Mucosa of gallbladder (tissue), 1 donor: ENCODE measurements around the gene TXNRD2. TPM values are rescaled to one million over a fixed set of nuclear protein-coding genes. Genes with fewer than 3 reads are reported as not detected.
"Not testable (repeated sequence)": the region's sequence is repeated elsewhere in the genome, so short reads cannot be mapped to it uniquely, and the experiment has no call there.

ENCODE experiments used
- DNase-seq: peaks from one replicate; pipeline ENCODE4 v3.0.0-alpha.2; 2020; ENCODE audit warnings: low spot score
- total RNA-seq: library from RNA; stranded (reverse); gene quantifications from one replicate; pipeline ENCODE4 v1.2.1, GENCODE V29; 2021
- donor health status: DM: no; HTN: no; CAD: no.

TXNRD2 gene
- total RNA-seq, 1 donor from 2014 or later = 26.9 TPM

- DNase-seq = no peak
Measured at GRCh38 chr22:19846620-19847344, 94.8 kb downstream of the TXNRD2 start.

GRCh38 chr22:19845054-19845722 is 96.4 kb downstream of the TXNRD2 start:
- DNase-seq = no peak

DNA sequence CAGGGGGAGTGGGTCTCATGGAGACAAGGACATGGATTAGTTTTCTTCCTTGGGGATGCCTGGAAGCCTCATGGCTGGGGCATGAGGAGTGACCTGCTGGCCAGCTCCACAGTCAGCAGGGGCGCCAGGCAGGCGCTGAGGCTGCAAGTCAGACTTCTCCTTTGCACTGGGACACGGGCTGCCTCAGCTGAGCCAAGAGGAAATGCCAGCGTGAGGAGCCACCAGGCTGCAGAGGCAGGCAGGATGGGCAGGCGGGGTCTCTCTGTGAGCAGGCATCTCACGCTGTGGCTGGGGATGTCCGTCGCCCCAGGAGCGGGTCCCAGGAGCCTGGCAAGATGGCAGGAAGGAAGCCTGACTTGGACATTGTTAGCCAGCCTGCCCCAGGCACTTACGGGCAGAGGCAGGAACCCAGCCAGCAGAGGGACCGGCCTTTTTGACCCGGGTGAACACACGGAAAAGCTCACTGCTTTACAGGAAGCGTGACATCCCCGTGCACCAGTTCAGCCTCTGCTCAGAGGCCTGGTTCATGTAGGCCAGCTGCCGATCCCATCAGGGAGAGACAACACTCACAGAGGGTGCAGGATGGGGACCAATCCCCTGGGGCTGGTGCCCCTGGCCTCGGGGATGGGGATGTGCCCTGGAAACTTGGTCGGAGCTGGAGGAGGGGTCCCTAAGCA is 97.1 kb downstream of the TXNRD2 start:
- DNase-seq = peak; percentile 48

DNA sequence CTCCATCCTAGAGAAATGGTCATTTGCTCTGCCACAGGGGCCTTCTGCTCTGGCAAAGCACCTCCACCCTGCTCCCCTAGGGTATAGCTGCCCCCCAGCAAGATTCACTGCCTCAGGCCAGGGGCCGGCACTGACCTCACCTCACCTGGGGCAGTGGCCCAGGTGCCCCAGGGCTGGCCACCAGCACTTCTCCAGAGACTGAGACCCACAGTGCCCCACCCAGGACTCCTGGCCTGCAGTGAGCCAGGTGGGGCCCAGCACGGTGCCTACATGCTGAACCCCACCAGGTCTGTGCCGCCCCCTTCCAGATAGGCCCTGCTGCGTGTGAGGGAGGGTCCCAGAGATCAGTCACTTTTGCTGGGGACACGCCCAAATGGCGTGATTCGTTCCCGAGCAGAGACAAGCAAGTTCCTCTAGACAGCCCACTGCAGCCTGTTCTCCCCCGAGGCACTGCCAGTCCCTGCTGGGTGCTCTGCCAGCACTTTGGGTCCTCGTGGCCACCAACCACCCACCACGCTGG is 97.7 kb downstream of the TXNRD2 start:
- DNase-seq = no peak

DNA sequence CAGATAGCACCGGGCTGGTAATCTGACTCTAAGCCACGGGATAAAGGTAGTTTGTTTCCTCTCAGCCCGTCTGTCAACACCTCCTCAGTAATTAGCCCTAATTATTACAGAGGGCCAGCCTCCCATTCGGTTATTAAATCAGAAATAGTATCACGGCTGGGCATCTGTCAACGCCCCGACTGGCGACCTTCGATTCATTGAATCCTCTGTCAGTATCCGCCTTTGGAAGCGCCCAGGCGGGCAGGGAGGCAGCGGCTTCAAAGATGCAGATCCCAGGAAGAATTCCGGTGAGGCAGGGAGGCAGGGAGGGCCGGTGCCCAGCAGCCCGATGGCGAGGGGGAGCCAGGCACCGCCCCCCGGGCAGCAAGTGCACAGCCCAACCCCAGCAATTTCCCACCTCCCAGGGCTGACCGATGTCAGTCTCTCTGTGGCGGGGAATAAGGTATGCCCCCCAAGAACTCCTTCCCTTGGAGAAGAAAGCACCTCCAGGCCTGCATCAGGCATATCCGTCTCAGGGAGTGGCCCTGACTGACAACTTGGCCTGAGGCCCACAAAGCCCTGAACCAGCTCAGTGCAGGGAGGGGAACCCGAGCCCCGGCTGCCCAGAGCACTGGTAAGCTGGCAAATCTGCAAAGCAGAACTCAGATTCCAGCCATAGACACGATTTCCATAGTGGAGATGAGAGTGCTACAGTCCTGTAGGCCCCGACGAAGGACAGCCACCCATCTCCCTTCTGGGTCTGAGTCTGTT is 98.3 kb downstream of the TXNRD2 start:
- DNase-seq = no peak

DNA sequence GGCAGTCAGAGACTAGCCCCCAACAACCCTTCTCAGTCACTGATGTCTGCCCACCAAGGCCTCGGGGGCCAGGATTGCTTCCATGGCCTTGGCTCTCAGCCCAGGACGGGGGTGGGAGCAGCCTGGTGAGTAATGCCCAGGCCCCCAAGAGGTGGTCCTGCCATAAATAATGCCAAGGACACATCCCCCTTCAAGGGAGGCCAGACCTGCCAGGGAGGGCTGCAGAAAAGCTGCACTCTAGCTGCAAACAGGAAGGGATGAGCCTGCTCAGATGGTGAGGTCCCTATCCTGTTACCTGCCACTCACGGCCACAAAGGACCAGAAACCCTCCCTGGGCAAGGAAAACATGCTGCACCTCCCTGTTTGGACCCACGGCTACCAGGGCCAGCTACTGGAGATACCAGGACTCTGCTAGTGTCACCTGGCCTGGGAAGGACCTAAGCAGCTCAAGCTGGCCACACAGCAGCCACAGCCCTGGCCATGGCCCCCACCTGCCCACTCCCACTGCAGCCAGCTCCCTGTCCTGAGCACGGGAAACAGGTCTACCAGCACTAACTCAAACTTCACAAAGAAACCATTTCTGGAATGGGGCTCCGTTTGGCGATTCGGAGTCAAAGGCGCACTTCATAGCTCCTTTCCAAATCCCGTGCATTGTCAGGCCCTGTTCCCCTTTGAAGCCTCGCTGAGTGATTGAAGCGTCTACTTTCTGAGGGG is 99.1 kb downstream of the TXNRD2 start:
- DNase-seq = no peak

DNA sequence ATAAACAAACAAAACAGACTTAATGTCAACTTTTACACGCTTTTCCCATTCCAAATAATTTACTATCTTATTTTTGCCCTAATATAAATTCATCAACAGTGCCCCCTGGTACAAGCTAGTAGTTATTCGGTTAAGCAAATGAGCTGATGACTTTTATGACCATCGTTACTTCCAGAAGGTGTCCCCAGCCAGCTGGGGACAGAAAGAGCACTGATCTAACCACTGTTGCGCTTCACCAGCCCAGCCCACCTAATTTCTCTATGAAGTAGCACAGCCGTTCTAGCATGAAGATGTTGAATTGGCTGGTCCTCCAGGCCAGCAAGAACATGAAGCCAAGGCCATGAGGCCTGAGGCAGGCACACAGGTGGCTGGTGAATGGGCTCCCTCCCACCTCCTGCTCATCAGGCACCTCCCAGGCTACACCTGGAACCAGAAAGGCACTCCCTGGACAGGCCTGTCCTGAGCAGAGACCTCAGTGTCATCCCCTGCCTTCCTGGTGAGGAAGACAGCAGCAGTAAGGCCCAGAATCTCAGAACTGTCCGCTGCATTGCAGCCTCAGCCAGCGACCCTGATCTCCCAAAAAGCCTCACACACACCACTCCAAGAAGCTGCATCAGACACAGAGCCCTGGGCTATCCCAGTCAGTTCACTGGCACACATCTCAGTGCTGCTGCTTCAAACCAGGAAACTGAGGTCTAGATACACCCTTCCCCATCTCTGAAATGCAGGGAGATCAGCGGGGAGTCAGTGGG is 99.8 kb downstream of the TXNRD2 start:
- no peak for DNase-seq

DNA sequence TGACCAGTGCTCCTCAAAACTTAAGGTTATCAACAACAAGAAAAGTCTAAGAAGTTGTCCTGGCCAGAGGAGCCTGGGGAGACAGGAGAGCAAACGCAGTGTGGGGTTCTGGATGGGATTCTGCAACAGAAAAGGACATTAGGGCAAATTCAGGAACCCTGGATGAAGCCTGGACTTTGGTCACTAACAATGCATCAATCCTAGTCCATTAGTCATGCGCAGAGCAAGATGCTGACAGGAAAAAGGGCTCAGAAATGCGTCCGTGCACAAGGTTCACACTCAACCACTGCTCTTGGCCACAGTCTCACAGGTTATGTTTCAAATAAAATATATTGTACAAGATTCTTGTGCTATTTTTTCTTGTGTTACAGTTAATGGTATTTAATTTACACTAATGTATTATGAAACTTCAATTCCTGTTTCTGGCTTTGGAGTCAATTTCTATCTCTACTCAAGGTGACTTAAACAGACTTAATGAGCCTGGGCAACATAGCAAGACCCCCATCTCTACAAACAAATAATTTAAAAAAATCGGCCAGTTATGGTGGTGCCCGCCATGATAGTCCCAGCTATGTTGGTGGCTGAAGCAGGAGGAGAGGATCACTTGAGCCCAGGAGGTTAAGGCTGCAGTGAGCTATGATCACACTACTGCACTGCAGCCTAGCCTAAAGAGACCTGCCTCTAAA is 100.5 kb downstream of the TXNRD2 start:
- DNase-seq = peak; percentile 9

DNA sequence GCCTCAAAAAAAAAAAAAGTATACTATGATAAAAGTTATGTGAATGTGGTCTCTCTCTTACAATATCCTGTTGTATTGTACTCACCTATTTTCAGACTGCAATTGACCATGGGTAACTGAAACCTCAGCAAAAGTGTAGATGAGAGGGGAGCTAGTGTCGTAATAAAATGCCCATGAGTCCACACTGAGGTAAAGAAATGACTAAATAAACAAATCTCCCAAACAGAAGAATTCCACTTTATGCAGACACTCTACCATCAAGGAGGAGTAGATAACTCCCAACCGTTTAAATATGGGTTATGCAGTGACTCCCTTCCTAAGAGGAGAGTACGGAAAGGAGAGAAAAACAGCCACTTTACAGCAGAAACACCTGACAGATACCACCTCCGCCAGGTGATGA is 101.6 kb downstream of the TXNRD2 start:
- DNase-seq = no peak

DNA sequence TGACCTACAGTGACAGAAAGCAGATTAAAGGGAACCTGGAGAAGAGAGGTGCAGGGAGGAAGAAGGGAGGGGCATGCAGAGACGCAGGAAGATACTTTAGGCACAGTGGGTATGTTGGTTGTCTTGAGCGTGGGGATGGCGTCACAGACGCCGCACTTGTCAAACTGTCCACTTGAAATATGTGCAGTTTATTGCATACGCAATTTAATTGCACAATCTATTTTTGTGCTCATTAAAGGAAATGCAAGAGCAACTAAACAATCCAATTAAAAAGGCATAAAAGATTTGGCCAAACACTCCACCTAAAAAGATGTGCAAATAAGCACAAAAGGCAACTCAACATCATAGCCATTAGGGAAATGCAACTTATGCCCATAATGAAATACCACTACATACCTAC is 103.7 kb downstream of the TXNRD2 start:
- no peak for DNase-seq

- no peak for DNase-seq
Measured at GRCh38 chr22:19836512-19836911, 105.1 kb downstream of the TXNRD2 start.

GRCh38 chr22:19834599-19834998 is 107.0 kb downstream of the TXNRD2 start:
- no peak for DNase-seq

- not testable (repeated sequence) for DNase-seq
Measured at GRCh38 chr22:19833327-19833726, 108.3 kb downstream of the TXNRD2 start.

- peak; percentile 6 for DNase-seq
Measured at GRCh38 chr22:19832476-19833108, 109.0 kb downstream of the TXNRD2 start.

- peak; percentile 2 for DNase-seq
Measured at GRCh38 chr22:19831979-19832378, 109.6 kb downstream of the TXNRD2 start.

- peak; percentile 1 for DNase-seq
Measured at GRCh38 chr22:19831016-19831415, 110.6 kb downstream of the TXNRD2 start.

- DNase-seq = no peak
Measured at GRCh38 chr22:19828035-19828401, 113.6 kb downstream of the TXNRD2 start.

DNA sequence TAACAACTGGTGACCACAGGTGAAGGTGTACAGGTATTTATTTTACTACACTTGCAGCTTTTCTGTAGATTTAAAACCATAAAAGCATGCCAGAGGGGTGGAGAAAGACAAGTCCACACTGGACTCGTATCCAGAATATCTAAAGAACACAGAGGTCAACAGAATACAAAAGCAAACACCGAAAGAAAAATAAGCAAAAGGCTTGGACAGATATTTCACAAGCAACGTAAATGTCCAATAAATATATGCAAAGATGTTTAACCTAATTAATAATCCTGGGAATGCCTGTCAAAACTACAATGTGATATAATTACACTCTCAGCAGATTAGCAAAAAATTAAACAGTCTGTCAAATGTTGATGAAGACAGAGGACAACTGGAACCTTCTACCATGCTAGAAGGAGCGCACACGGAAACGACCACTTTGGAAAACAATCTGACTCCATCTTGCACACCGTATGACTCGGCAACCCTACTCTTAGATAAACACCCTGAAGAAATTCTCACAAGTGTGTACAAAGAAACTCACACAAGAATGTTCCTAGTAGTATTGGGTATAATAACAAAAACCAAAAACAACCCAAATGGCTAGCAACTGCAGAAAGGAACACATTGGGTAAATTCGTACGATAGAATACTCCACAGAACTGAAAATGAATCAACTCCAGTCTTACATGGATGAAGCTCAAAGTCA is 114.1 kb downstream of the TXNRD2 start:
- no peak for DNase-seq

GRCh38 chr22:19826619-19826950 is 115.0 kb downstream of the TXNRD2 start:
- no peak for DNase-seq
